IMR-90 (cell line): Measurements from ENCODE around the gene POLD1. TPM values are rescaled to one million over a fixed set of nuclear protein-coding genes. Genes with fewer than 3 reads are reported as not detected.

ENCODE experiments used
- polyA plus RNA-seq, 3 experiments: library from polyadenylated mRNA; depleted of rRNA; stranded (reverse); fragments of >200 nt; gene quantifications; 2 replicates each; pipeline ENCODE4 v1.2.3, GENCODE V29; 2012; ENCODE audit warnings: low replicate concordance in 1 of 3
- total RNA-seq: library from RNA; depleted of rRNA; stranded (reverse); fragments of >200 nt; gene quantifications from 2 replicates; pipeline ENCODE4 v1.2.3, GENCODE V29; 2012; rRNA removed

POLD1 gene
- total and polyA plus RNA-seq, 2 of the 4 experiments (the other 2 are of a cell fraction) = 13.8 to 28.9 TPM

Other genes starting within 250 kb of the POLD1 start
- gene IZUMO2, start 221.1 kb upstream of the POLD1 start, total RNA-seq = not detected in 2 replicates
- gene IZUMO2, start 221.1 kb upstream of the POLD1 start, polyA plus RNA-seq (2012; rRNA removed) = not detected in 2 replicates
- gene MYH14, start 180.7 kb upstream of the POLD1 start, total RNA-seq = not detected in 2 replicates
- not detected in 2 replicates for gene MYH14, start 180.7 kb upstream of the POLD1 start, polyA plus RNA-seq (2012; rRNA removed)
- not detected in 2 replicates for gene KCNC3, start 55.0 kb upstream of the POLD1 start, total RNA-seq
- 0.07 and 0.13 TPM in 2 replicates for gene KCNC3, start 55.0 kb upstream of the POLD1 start, polyA plus RNA-seq (2012; rRNA removed)
- gene NAPSA, start 18.7 kb upstream of the POLD1 start, total RNA-seq = not detected in 2 replicates
- 0.24 and 0.39 TPM in 2 replicates for gene NAPSA, start 18.7 kb upstream of the POLD1 start, polyA plus RNA-seq (2012; rRNA removed)
- gene NR1H2, start 7.9 kb upstream of the POLD1 start, total RNA-seq = 34.7 and 37.8 TPM in 2 replicates
- 48.4 and 51.5 TPM in 2 replicates for gene NR1H2, start 7.9 kb upstream of the POLD1 start, polyA plus RNA-seq (2012; rRNA removed)
- not detected in 2 replicates for gene SPIB, start 34.6 kb downstream of the POLD1 start, total RNA-seq
- gene SPIB, start 34.6 kb downstream of the POLD1 start, polyA plus RNA-seq (2012; rRNA removed) = not detected in 2 replicates
- not detected in 2 replicates for gene MYBPC2, start 48.5 kb downstream of the POLD1 start, total RNA-seq
- gene MYBPC2, start 48.5 kb downstream of the POLD1 start, polyA plus RNA-seq (2012; rRNA removed) = not detected in 2 replicates
- 11.3 and 12.2 TPM in 2 replicates for gene EMC10, start 92.2 kb downstream of the POLD1 start, total RNA-seq
- gene EMC10, start 92.2 kb downstream of the POLD1 start, polyA plus RNA-seq (2012; rRNA removed) = 90.9 and 103 TPM in 2 replicates
- gene GARIN5A, start 92.5 kb downstream of the POLD1 start, total RNA-seq = 0.28 TPM in 1 of 2 replicates, not detected in the other
- 0.49 and 0.53 TPM in 2 replicates for gene GARIN5A, start 92.5 kb downstream of the POLD1 start, polyA plus RNA-seq (2012; rRNA removed)
- gene JOSD2, start 126.8 kb downstream of the POLD1 start, total RNA-seq = 12.2 and 15.3 TPM in 2 replicates
- 54.1 and 68.6 TPM in 2 replicates for gene JOSD2, start 126.8 kb downstream of the POLD1 start, polyA plus RNA-seq (2012; rRNA removed)
- not detected in 2 replicates for gene ASPDH, start 129.6 kb downstream of the POLD1 start, total RNA-seq
- gene ASPDH, start 129.6 kb downstream of the POLD1 start, polyA plus RNA-seq (2012; rRNA removed) = not detected in 2 replicates
- gene LRRC4B, start 184.1 kb downstream of the POLD1 start, total RNA-seq = not detected in 2 replicates
- 0.03 TPM in 2 replicates for gene LRRC4B, start 184.1 kb downstream of the POLD1 start, polyA plus RNA-seq (2012; rRNA removed)